Liver (tissue), 9 donors: ENCODE data around the gene ATP6V1G2. TPM values are rescaled to one million over a fixed set of nuclear protein-coding genes. Genes with fewer than 3 reads are reported as not detected.

ENCODE experiments used
- DNase-seq: peaks from one replicate; pipeline ENCODE4 v3.0.0-alpha.2; 2017; ENCODE audit warnings: low spot score
- H3K27ac ChIP-seq, 2 donors: one replicate each; pipeline ENCODE4 v1.7.0; 2013; ENCODE audit warnings: inconsistent platforms in 2 of 2, low read length in 2 of 2, control low read depth in 1 of 2, low read depth in 1 of 2, mild to moderate bottlenecking in 1 of 2
- H3K27me3 ChIP-seq, 4 donors: one replicate each; pipeline versions ENCODE4 v1.6.1 to v1.7.0; 2013; ENCODE audit warnings: low read length in 3 of 4, inconsistent platforms in 1 of 4, mild to moderate bottlenecking in 1 of 4, moderate library complexity in 1 of 4; ENCODE audit not compliant: control insufficient read depth in 4 of 4, insufficient read depth in 4 of 4
- H3K36me3 ChIP-seq, 4 donors: one replicate each; pipeline versions ENCODE4 v1.6.1 to v1.7.0; 2013; ENCODE audit warnings: low read length in 3 of 4, mild to moderate bottlenecking in 3 of 4, low read depth in 1 of 4, moderate library complexity in 1 of 4; ENCODE audit not compliant: control insufficient read depth in 4 of 4, insufficient read depth in 3 of 4
- H3K4me1 ChIP-seq, 4 donors: one replicate each; pipeline versions ENCODE4 v1.6.1 to v1.7.0; 2013; ENCODE audit warnings: low read length in 3 of 4, mild to moderate bottlenecking in 3 of 4, moderate library complexity in 1 of 4; ENCODE audit not compliant: control insufficient read depth in 4 of 4, insufficient read depth in 4 of 4
- H3K4me3 ChIP-seq, 3 donors: one replicate each; pipeline versions ENCODE4 v1.6.1 to v1.7.0; 2013; ENCODE audit warnings: low read length in 3 of 3, control low read depth in 1 of 3, low read depth in 1 of 3, mild to moderate bottlenecking in 1 of 3
- H3K9ac ChIP-seq, 2 donors: one replicate each; pipeline ENCODE4 v1.7.0; 2013; ENCODE audit warnings: low read length in 2 of 2, mild to moderate bottlenecking in 2 of 2, moderate library complexity in 2 of 2, control low read depth in 1 of 2, low read depth in 1 of 2
- H3K9me3 ChIP-seq, 4 donors: one replicate each; pipeline versions ENCODE4 v1.6.1 to v1.7.0; 2013; ENCODE audit warnings: low read length in 3 of 4; ENCODE audit not compliant: control insufficient read depth in 4 of 4
- ATF3 ChIP-seq: IDR thresholded peaks from 2 replicates; pipeline ENCODE4 v1.6.1; 2016; ENCODE audit warnings: antibody characterized with exemption
- EGR1 ChIP-seq, 2 donors: IDR thresholded peaks; 2 replicates each; pipeline ENCODE4 v1.6.1; 2016 to 2018; ENCODE audit warnings: antibody characterized with exemption in 2 of 2, low read depth in 2 of 2
- FOXA1 ChIP-seq: IDR thresholded peaks from 2 replicates; pipeline ENCODE4 v1.6.1; 2016; ENCODE audit warnings: antibody characterized with exemption
- FOXA2 ChIP-seq: IDR thresholded peaks from 2 replicates; pipeline ENCODE4 v1.6.1; 2016; ENCODE audit warnings: antibody characterized with exemption
- GABPA ChIP-seq, 2 donors: IDR thresholded peaks in 1 of 2; conservative IDR thresholded peaks in 1 of 2; 2 replicates each; pipeline ENCODE4 v1.6.1; 2016; ENCODE audit warnings: antibody characterized with exemption in 2 of 2, mild to moderate bottlenecking in 1 of 2, moderate library complexity in 1 of 2
- HNF4A ChIP-seq, 2 donors: conservative IDR thresholded peaks; 2 replicates each; pipeline ENCODE4 v1.6.1; 2016; ENCODE audit warnings: antibody characterized with exemption in 2 of 2, mild to moderate bottlenecking in 2 of 2
- HNF4G ChIP-seq: IDR thresholded peaks from 2 replicates; pipeline ENCODE4 v1.6.1; 2016; ENCODE audit warnings: antibody characterized with exemption
- JUND ChIP-seq, 2 donors: IDR thresholded peaks; 2 replicates each; pipeline ENCODE4 v1.6.1; 2016; ENCODE audit warnings: antibody characterized with exemption in 2 of 2
- MAX ChIP-seq: IDR thresholded peaks from 2 replicates; pipeline ENCODE4 v1.6.1; 2016; ENCODE audit warnings: antibody characterized with exemption
- NR2F2 ChIP-seq: IDR thresholded peaks from 2 replicates; pipeline ENCODE4 v1.6.1; 2016; ENCODE audit warnings: antibody characterized with exemption
- RAD21 ChIP-seq, 2 donors: IDR thresholded peaks; 2 replicates each; pipeline ENCODE4 v1.6.1; 2016; ENCODE audit warnings: antibody characterized with exemption in 2 of 2, mild to moderate bottlenecking in 2 of 2
- REST ChIP-seq: IDR thresholded peaks from 2 replicates; pipeline ENCODE4 v1.6.1; 2016; ENCODE audit warnings: antibody characterized with exemption, mild to moderate bottlenecking
- RXRA ChIP-seq, 2 donors: IDR thresholded peaks; 2 replicates each; pipeline ENCODE4 v1.6.1; 2017 to 2018; ENCODE audit warnings: antibody characterized with exemption in 2 of 2, mild to moderate bottlenecking in 1 of 2
- SP1 ChIP-seq: IDR thresholded peaks from 2 replicates; pipeline ENCODE4 v1.6.1; 2018; ENCODE audit warnings: antibody characterized with exemption, mild to moderate bottlenecking
- TAF1 ChIP-seq: conservative IDR thresholded peaks from 2 replicates; pipeline ENCODE4 v1.6.1; 2016; ENCODE audit warnings: antibody characterized with exemption, mild to moderate bottlenecking
- YY1 ChIP-seq: IDR thresholded peaks from 2 replicates; pipeline ENCODE4 v1.6.1; 2016; ENCODE audit warnings: antibody characterized with exemption, mild to moderate bottlenecking
- ZBTB33 ChIP-seq: IDR thresholded peaks from 2 replicates; pipeline ENCODE4 v1.6.1; 2016; ENCODE audit warnings: antibody characterized with exemption
- WGBS: extraction: QIAGEN DNeasy Blood & Tissue Kit; methylation state at CpG from one replicate; pipeline ENCODE4 v1.1.7; 2013; 5-methylcytosine and 5-hydroxymethylcytosine counted together
- polyA plus RNA-seq, 2 donors: library from polyadenylated mRNA; stranded (reverse) in 1 of 2; unstranded in 1 of 2; fragments of 200-250 nt in 1 of 2; fragments of >200 nt in 1 of 2; fragmentation: Nextera tagmentation in 1 of 2; extraction: Ambion mirVana in 1 of 2; gene quantifications; one replicate each; pipeline versions ENCODE4 v1.2.1 to v1.2.3, GENCODE V29; 2013 to 2015
- total RNA-seq, 2 donors: library from RNA; depleted of rRNA; stranded (reverse); fragments of >200 nt; gene quantifications; one replicate each; pipeline ENCODE4 v1.2.3, GENCODE V29; 2014
- donor health status: healthy.
- donor health status: healthy.
- donor health status: healthy.
- donor health status: healthy.
- donor health status: healthy.

ATP6V1G2 gene
- total and polyA plus RNA-seq, 4 donors: 0.14 to 0.36 (median 0.26) TPM

- no peaks in the 10 kb centered on the region for H3K9me3 ChIP-seq
- peak within 1 kb of the TSS in 2 of 3 donors; percentile 2 for H3K4me3 ChIP-seq
- H3K27me3 ChIP-seq: no peaks in the 10 kb centered on the region
- DNase-seq: no peak
- peaks cover 0 to 3% (median under 1%) of the 10 kb centered on the region in 4 donors for H3K4me1 ChIP-seq
- TF ChIP-seq HNF4A (conservative IDR thresholded peaks at IDR 0.05) (no peak), ATF3 (no peak), MAX (no peak), JUND (IDR thresholded peaks at IDR 0.05) (no peak), HNF4G (no peak), REST (no peak), TAF1 (no peak), ZBTB33 (no peak), FOXA2 (no peak), EGR1 (IDR thresholded peaks at IDR 0.05; ENCODE audit: low read depth in 2 of 2) (no peak), FOXA1 (no peak), NR2F2 (no peak)
- peak within 1 kb of the TSS in 1 of 2 donors; percentile 41 for H3K9ac ChIP-seq
- 64% methylated on average over 19 of the region's 19 CpGs for WGBS
- no peaks in the 10 kb centered on the region for H3K36me3 ChIP-seq
- H3K27ac ChIP-seq: peak within 1 kb of the TSS in 1 of 2 donors; percentile 56
These were observed 29.0 kb upstream of the ATP6V1G2 start, which contains the start of gene TNF for GRCh38 chr6:31575335-31575901. Gene TNF (plus strand): TSS chr6:31575565. CDS start chr6:31575742, 177 bp downstream.

- WGBS: 77% methylated on average over 14 of the region's 14 CpGs
- Histone ChIP-seq H3K36me3 (no peaks in the 10 kb centered on the region), H3K27me3 (no peaks in the 10 kb centered on the region), H3K4me1 (no peaks in the 10 kb centered on the region), H3K27ac (no peak overlapping the region), H3K9ac (no peak overlapping the region), H3K9me3 (no peaks in the 10 kb centered on the region), H3K4me3 (no peak overlapping the region)
- DNase-seq: no peak
- TF ChIP-seq HNF4G (no peak), ATF3 (no peak), HNF4A (conservative IDR thresholded peaks at IDR 0.05) (no peak), FOXA1 (no peak), SP1 (no peak), RAD21 (IDR thresholded peaks at IDR 0.05) (no peak), TAF1 (no peak), FOXA2 (no peak), EGR1 (IDR thresholded peaks at IDR 0.05; ENCODE audit: low read depth in 2 of 2) (no peak), ZBTB33 (no peak), REST (no peak), GABPA (IDR thresholded peaks at IDR 0.05 in 1 of 2, conservative IDR thresholded peaks at IDR 0.05 in 1 of 2) (no peak), RXRA (IDR thresholded peaks at IDR 0.05) (no peak), JUND (IDR thresholded peaks at IDR 0.05) (no peak), YY1 (no peak), NR2F2 (no peak)
These were observed 28.0 kb upstream of the ATP6V1G2 start for GRCh38 chr6:31574106-31575061.
